AG04449 (cell line): ENCODE data around the gene LACTBL1.

ENCODE experiments used
- CTCF ChIA-PET: fragments of 350-600 bp; formaldehyde crosslinking; extraction: SDS; loops from one replicate; lab custom pipeline; 2021; ENCODE audit warnings: antibody characterized with exemption; lab: Yijun Ruan, JAX
- POLR2A ChIA-PET: fragments of 400-600, 350-600 bp; formaldehyde crosslinking; extraction: SDS; loops from one replicate; lab custom pipeline; 2020; ENCODE audit warnings: antibody characterized with exemption, inconsistent platforms; lab: Yijun Ruan, JAX
- DNase-seq: peaks from one replicate; pipeline ENCODE4 v3.0.0-alpha.2; 2010; ENCODE audit warnings: low read depth, low spot score
- H3K4me3 ChIP-seq: 2 replicates; pipeline ENCODE4 v1.5.1; 2011; ENCODE audit warnings: low read depth, mild to moderate bottlenecking, control low read depth, low read length
- TF ChIP-seq, protein P1 (sequence below): IDR thresholded peaks from one replicate; pipeline ENCODE4 v1.5.1; 2011; ENCODE audit warnings: mild to moderate bottlenecking, moderate library complexity, low read length, control low read depth, inconsistent platforms; ENCODE audit not compliant: insufficient read depth; ENCODE audit errors: missing control alignments

LACTBL1 gene

GRCh38 chr1:22912311-22912710 lies 60.4 kb downstream of the LACTBL1 start:
- no peak overlapping the region for H3K4me3 ChIP-seq
- DNase-seq = no peak
- CTCF ChIA-PET = interaction anchor here (1.2 to 2.0 kb wide), 3 partner anchors 17 to 238 kb away, joined by 3 to 8 read pairs (median 7); no protein-coding TSS in a partner anchor
- POLR2A ChIA-PET = no interaction called here
- TF ChIP-seq, protein P1, sequence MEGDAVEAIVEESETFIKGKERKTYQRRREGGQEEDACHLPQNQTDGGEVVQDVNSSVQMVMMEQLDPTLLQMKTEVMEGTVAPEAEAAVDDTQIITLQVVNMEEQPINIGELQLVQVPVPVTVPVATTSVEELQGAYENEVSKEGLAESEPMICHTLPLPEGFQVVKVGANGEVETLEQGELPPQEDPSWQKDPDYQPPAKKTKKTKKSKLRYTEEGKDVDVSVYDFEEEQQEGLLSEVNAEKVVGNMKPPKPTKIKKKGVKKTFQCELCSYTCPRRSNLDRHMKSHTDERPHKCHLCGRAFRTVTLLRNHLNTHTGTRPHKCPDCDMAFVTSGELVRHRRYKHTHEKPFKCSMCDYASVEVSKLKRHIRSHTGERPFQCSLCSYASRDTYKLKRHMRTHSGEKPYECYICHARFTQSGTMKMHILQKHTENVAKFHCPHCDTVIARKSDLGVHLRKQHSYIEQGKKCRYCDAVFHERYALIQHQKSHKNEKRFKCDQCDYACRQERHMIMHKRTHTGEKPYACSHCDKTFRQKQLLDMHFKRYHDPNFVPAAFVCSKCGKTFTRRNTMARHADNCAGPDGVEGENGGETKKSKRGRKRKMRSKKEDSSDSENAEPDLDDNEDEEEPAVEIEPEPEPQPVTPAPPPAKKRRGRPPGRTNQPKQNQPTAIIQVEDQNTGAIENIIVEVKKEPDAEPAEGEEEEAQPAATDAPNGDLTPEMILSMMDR = no peak

DNA sequence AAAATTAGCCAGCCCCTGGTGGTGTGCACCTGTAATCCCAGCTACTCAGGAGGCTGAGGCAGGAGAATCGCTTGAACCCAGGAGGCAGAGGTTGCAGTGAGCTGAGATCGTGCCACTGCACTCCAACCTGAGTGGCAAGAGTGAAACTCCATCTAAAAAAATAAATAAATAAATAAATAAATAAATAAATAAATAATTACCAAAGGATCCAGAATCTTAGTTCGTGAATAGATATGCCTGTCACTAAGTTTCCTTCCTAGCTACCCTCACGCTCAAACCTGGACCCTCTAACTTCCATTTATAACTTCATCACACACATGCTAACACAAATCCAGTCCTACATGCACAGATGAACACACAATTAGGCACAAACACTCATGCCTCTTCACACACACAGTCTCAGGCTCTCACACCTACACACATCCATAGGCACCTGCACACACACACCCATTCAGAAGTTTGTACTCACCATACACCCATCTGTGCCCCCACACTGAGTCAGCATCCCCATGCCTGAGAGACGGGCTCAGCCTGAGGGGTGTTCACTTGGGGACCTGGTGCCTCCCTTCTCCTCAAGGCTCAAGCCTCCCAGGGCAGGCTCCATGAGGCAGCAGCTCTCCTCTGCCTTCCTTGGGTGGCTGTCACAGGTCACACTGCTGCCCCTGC lies 61.5 kb downstream of the LACTBL1 start:
- no peak overlapping the region for H3K4me3 ChIP-seq
- TF ChIP-seq, protein P1 = no peak
- CTCF ChIA-PET = interaction anchor here (1.2 to 2.0 kb wide), 3 partner anchors 17 to 237 kb away, joined by 3 to 8 read pairs (median 6); no protein-coding TSS in a partner anchor
- DNase-seq = no peak
- POLR2A ChIA-PET = no interaction called here

- ChIA-PET POLR2A (no interaction called here), CTCF (interaction anchor here (2.0 to 2.7 kb wide), 2 partner anchors 206 to 236 kb away, joined by 8 to 9 read pairs; no protein-coding TSS in a partner anchor)
- no peak overlapping the region for H3K4me3 ChIP-seq
- TF ChIP-seq, protein P1 = no peak
- no peak for DNase-seq
Measured at GRCh38 chr1:22910286-22910685, 62.4 kb downstream of the LACTBL1 start.

- H3K4me3 ChIP-seq = no peak overlapping the region
- no peak for DNase-seq
- CTCF ChIA-PET = interaction anchor here (2.7 kb wide), 1 partner anchor 204 kb away, joined by 9 read pairs; no protein-coding TSS in a partner anchor
- POLR2A ChIA-PET = no interaction called here
- TF ChIP-seq, protein P1 = no peak
Measured at GRCh38 chr1:22908880-22909426, 63.7 kb downstream of the LACTBL1 start.

DNA sequence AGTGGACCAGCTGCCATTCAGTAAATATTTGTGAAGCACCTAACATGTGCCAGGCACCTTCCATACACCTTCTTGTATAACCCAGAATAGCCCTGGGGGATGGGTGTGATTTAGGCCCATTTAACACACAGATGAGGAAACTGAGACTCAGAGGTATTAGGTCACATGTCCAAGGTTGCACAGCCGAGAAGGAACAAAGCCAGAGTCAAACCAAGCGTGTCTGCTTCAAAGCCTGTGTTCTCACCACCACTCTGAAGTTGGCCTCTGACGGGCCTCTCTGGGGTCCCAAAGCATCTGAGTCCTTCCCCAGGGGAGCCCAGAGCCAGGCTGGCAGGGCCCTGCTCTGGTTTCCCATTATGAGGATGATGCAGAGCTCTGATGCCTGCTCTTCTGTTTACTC lies 65.1 kb downstream of the LACTBL1 start:
- ChIA-PET POLR2A (no interaction called here), CTCF (interaction anchor here (1.0 to 2.7 kb wide), 3 partner anchors 25 to 203 kb away, joined by 3 to 9 read pairs (median 3); no protein-coding TSS in a partner anchor)
- TF ChIP-seq, protein P1 = no peak
- no peak for DNase-seq
- H3K4me3 ChIP-seq = no peak overlapping the region

GRCh38 chr1:22906968-22907367 lies 65.7 kb downstream of the LACTBL1 start:
- ChIA-PET CTCF (interaction anchor here (1.3 kb wide), 1 partner anchor 202 kb away, joined by 3 read pairs; no protein-coding TSS in a partner anchor), POLR2A (no interaction called here)
- TF ChIP-seq, protein P1 = no peak
- no peak for DNase-seq
- no peak overlapping the region for H3K4me3 ChIP-seq
